Effector CD8-positive, alpha-beta T cell (primary cell): ENCODE results near the gene ZBTB11.
A peak's percentile ranks its signal among the peaks of the same experiment; 100 is the strongest.
"Not testable (repeated sequence)": the region's sequence is repeated elsewhere in the genome, so short reads cannot be mapped to it uniquely, and the experiment has no call there.

Experiments
- DNase-seq: peaks from one replicate; lab custom pipeline; 2025; lab: John Stamatoyannopoulos, UW

The ZBTB11 gene

GRCh38 chr3:101643861-101644613 is 32.9 kb downstream of the ZBTB11 start:
- DNase-seq, result no peak

GRCh38 chr3:101643009-101643844 is 33.7 kb downstream of the ZBTB11 start:
- DNase-seq, result no peak

- DNase-seq, result no peak
Observed at GRCh38 chr3:101642441-101642840, 34.5 kb downstream of the ZBTB11 start.

GRCh38 chr3:101641397-101642115 is 35.4 kb downstream of the ZBTB11 start:
- not testable (repeated sequence) for DNase-seq

GRCh38 chr3:101640256-101640655 is 36.7 kb downstream of the ZBTB11 start:
- DNase-seq, result no peak

DNA sequence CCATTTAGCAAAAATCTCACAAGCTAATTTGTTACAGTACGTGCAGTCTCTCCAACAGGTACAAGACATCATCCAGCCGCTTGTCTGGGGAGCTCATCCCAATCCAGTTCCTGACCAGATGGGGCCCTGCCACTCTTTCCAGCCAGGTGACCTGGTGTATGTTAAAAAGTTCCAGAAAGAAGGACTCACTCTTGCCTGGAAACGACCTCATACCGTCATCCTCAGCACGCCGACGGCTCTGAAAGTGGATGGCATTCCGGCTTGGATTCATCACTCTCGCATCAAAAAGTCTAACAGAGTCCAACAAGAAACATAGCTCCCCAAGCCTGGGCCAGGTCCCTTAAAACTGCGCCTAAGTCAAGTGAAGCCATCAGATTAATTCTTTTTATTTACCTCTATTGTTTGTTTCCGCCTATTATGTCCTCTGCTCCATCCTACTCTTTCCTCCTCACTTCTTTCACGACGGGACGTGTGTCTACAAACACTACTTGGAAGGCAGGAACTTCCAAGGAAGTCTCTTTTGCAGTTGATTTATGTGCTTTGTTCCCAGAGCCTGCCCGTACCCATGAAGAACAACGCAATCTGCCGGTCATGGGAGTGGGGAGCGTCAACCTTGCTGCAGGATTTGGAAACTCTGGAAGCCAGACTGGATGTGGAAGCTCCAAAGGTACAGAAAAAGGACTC is 37.5 kb downstream of the ZBTB11 start:
- DNase-seq, result no peak

DNA sequence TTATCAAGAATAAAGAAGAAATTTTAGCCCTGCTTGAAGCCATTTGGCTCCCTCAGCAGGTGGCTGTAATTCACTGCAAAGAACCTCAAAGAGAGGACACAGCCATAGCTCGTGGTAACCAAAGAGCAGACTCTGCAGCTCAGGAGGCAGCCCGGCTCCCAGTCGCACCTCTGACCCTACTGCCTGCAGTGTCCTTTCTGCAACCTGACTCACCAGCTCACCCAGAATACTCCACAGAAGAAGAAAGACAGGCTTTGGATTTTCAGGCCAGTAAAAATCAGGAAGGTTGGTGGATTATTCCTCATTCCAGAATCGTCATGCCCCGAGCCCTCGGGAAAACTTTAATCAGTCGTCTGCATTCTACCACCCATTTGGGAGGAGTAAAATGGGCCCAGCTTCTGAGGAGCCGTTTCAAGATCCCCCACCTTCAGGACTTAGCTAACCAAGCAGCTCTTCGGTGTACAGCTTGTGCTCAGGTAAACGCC is 38.6 kb downstream of the ZBTB11 start:
- no peak for DNase-seq

GRCh38 chr3:101637451-101637850 is 39.5 kb downstream of the ZBTB11 start:
- DNase-seq, result no peak

DNA sequence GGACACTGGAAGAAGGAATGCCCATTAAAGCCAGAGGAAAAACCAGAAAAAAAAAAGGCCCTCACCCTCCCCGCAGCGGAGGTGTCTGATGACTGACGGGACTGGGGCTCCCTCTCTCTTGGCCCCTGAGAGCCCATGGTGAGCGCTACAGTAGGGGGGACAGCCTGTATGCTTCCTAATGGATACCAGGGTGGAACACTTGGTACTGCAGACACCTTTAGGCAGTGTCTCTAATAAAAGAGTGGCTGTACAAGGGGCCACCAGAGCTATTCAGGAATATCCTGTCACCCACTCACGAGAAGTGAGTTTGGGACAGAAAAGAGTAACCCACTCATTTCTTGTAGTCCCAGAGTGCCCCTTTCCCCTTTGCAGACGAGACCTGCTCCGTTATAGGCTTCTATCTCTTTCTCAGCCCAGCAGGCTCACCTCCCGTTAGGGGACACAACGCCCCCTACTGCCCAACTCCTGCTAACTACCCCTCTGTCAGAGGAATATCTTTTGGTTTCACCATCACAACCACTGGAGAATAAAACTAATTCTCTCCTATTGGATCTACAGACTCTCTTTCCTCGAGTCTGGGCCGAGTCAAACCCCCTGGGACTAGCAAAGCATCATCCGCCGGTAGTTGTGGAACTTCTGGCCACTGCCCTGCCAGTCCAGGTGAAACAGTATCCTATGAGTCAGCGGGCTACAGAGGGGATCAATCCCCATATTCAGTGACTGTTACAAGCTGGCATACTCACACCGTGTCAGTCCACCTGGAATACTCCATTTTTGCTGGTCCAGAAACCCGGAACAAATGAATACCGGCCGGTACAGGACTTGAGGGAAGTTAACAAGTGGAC is 40.8 kb downstream of the ZBTB11 start:
- peak; percentile 47 for DNase-seq

DNA sequence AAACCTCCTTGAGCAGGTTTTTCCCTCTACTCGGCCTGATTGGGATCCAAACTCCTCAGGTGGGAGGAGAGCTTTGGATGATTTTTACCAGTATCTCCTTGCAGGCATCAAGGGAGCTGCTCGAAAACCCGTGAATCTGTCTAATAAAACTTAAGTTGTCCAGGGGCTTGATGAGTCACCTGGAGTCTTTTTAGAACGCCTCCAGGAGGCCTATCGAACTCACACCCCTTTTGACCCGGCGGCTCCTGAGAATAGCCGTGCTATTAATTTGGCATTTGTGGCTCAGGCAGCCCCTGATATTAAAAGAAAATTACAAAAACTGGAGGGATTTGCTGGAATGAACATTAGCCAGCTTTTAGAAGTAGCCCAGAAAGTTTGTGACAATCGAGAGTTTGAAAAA is 41.6 kb downstream of the ZBTB11 start:
- DNase-seq, result no peak

GRCh38 chr3:101634591-101635196 is 42.2 kb downstream of the ZBTB11 start:
- no peak for DNase-seq

GRCh38 chr3:101633186-101633585 is 43.7 kb downstream of the ZBTB11 start:
- DNase-seq, result no peak

- DNase-seq, result no peak
Observed at GRCh38 chr3:101632586-101632985, 44.3 kb downstream of the ZBTB11 start.

GRCh38 chr3:101631959-101632358 is 45.0 kb downstream of the ZBTB11 start:
- DNase-seq, result not testable (repeated sequence)

GRCh38 chr3:101631098-101631796 is 45.7 kb downstream of the ZBTB11 start:
- no peak for DNase-seq

DNA sequence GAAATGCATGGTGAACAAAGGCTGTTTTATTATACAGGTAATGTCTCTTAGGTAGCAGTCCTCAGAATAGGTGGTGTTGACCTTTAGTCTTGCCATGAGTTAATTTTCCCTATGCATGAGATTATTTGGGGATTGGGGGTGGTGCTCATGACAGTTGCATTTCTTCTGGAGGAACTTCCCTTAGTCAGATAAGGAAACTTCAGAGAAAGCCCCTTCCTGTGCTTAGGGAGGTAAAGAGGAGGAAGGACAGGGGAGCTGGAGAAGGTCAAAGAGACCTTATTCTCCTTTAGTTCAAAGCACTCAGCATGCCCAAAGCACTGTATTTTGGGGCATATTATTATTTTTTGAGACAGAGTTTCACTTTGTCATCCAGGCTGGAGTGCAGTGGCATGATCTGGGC is 47.7 kb downstream of the ZBTB11 start:
- no peak for DNase-seq

GRCh38 chr3:101625879-101626278 is 51.1 kb downstream of the ZBTB11 start:
- no peak for DNase-seq

DNA sequence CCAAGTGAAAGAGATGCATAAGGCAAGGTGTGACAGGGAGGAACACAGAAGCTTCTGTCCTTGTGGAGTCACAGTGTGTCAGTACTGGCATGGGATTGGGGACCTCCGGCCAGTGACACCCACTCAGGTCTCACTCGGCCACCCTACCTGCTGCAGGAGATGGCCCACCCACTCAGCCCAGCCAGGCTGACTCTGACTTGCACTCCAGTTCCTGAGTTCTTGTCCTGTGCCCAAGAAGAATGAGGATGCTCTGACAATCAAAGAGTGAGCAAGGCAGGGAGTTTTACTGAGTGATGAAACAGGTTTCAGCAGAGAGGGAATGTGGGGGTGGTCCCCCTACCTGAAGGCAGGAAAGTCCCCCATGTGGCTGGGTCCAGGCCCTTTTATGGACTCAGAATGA is 52.1 kb downstream of the ZBTB11 start:
- no peak for DNase-seq

DNA sequence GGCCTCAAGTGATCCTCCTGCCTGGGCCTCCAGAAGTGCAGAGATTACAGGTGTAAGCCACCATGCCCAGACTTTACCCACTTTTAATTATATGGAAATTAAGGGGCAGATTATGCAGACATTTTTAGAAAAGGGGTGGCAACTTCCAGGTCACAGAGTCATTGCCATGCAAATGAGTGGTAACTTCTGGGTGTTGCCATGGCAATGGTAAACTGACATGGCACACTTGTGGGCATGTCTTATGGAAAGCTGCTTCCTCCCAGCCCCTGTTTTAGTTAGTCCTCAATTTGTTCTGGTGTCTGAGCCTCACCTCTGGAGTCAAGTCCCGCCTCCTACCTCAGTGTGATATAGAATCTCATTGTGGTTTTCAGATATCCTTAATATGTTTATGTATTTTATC is 53.3 kb downstream of the ZBTB11 start:
- no peak for DNase-seq

DNA sequence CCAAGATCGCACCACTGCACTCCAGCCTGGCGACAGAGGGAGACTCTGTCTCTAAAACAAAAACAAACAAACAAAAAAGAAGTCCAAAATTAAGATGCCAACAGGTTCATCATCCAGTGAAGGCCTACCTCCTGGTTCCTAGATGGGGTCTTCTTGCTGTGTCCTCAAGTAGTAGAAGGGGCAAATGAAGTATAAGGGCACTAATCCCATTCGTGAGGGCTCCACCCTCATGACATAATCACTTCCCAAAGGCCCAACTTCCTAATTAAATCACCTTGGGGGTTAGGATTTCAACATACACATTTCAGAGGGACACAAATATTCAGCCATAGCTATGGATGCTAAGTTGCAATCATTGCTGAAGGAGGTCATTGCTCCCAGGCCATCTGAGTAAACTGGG is 57.2 kb downstream of the ZBTB11 start:
- DNase-seq, result no peak
